Inferior parietal cortex (tissue), 1 donor: ENCODE results near the gene LYRM9.
A peak's percentile ranks its signal among the peaks of the same experiment; 100 is the strongest.
"Not testable (repeated sequence)": the region's sequence is repeated elsewhere in the genome, so short reads cannot be mapped to it uniquely, and the experiment has no call there.

Experiments
- DNase-seq: peaks from one replicate; pipeline ENCODE4 v3.0.0-alpha.2; 2016; ENCODE audit errors: extremely low spot score

Gene LYRM9

GRCh38 chr17:27892866-27893769 is at the start of gene LYRM9:
Gene LYRM9, minus strand, starts transcription at chr17:27893365. Its CDS starts 10,671 bp downstream, at chr17:27882694.
- peak; percentile 83 for DNase-seq

- no peak for DNase-seq
Measured at GRCh38 chr17:27940503-27941428, 47.6 kb upstream of the LYRM9 start.

- peak; percentile 24 for DNase-seq
Measured at GRCh38 chr17:27939474-27940465, 46.6 kb upstream of the LYRM9 start.

- DNase-seq, result no peak
Measured at GRCh38 chr17:27938864-27939263, 45.7 kb upstream of the LYRM9 start.

GRCh38 chr17:27938241-27938640 is 45.1 kb upstream of the LYRM9 start:
- DNase-seq, result no peak

GRCh38 chr17:27937025-27937546 is 43.9 kb upstream of the LYRM9 start:
- DNase-seq, result no peak

GRCh38 chr17:27930000-27930399 is 36.8 kb upstream of the LYRM9 start:
- no peak for DNase-seq

- no peak for DNase-seq
Measured at GRCh38 chr17:27928587-27928986, 35.4 kb upstream of the LYRM9 start.

GRCh38 chr17:27927781-27928180 is 34.6 kb upstream of the LYRM9 start:
- DNase-seq, result no peak

- DNase-seq, result no peak
Measured at GRCh38 chr17:27921599-27921998, 28.4 kb upstream of the LYRM9 start.

GRCh38 chr17:27921077-27921476 is 27.9 kb upstream of the LYRM9 start:
- DNase-seq, result no peak

GRCh38 chr17:27920569-27920968 is 27.4 kb upstream of the LYRM9 start:
- no peak for DNase-seq

- no peak for DNase-seq
Measured at GRCh38 chr17:27919079-27919478, 25.9 kb upstream of the LYRM9 start.

GRCh38 chr17:27918498-27918897 is 25.3 kb upstream of the LYRM9 start:
- no peak for DNase-seq

GRCh38 chr17:27917000-27917399 is 23.8 kb upstream of the LYRM9 start:
- DNase-seq, result no peak

GRCh38 chr17:27915709-27916108 is 22.5 kb upstream of the LYRM9 start:
- DNase-seq, result no peak

GRCh38 chr17:27914382-27914781 is 21.2 kb upstream of the LYRM9 start:
- no peak for DNase-seq

GRCh38 chr17:27912964-27913363 is 19.8 kb upstream of the LYRM9 start:
- DNase-seq, result no peak

GRCh38 chr17:27912299-27912698 is 19.1 kb upstream of the LYRM9 start:
- DNase-seq, result not testable (repeated sequence)

- no peak for DNase-seq
Measured at GRCh38 chr17:27907976-27908558, 14.9 kb upstream of the LYRM9 start.

GRCh38 chr17:27906623-27907022 is 13.5 kb upstream of the LYRM9 start:
- DNase-seq, result no peak
